ENCODE measurements around the gene NOC4L.

Gene NOC4L

GRCh38 chr12:132125736-132126135, 18.5 kb upstream of the NOC4L start:
- no peak for DNase-seq (ENCODE audit: extremely low read depth, insufficient read length)
- H3K4me3 ChIP-seq (replicated peaks; ENCODE audit: low read depth, low read length): no peak overlapping the region
- no peaks in the 10 kb centered on the region for H3K27me3 ChIP-seq (replicated peaks; ENCODE audit: control insufficient read depth, insufficient read depth, low read length)
- peaks cover 18% of the 10 kb centered on the region for H3K36me3 ChIP-seq (ENCODE audit: control insufficient read depth, insufficient read depth, low read length)
- TF ChIP-seq CTCF (IDR thresholded peaks at IDR 0.05; ENCODE audit: insufficient read depth, low read length, poor library complexity, severe bottlenecking): no peak

- no peak for TF ChIP-seq CTCF (IDR thresholded peaks at IDR 0.05; ENCODE audit: insufficient read depth, low read length, poor library complexity, severe bottlenecking)
Measured at GRCh38 chr12:132127041-132127440, 17.2 kb upstream of the NOC4L start.

DNA sequence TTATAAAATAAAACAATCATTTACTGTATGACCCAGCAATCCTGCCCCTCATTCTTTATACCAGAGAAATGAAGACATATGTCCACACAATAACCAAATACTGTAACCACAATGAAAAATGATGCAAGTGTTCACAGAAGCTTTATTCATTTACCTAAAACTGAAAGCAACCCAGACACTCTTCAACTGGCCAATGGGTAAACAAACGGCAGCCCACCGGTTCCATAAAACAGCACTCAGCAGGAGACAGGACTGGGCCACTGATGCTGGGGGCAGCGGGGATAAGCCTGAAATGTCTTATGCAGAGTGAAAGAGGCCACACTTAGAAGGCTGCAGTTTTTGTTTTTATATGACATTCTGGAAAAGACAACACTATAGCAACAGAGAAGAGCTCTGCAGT, 15.2 kb upstream of the NOC4L start:
- H3K27me3 ChIP-seq (replicated peaks; ENCODE audit: control insufficient read depth, insufficient read depth, low read length): no peaks in the 10 kb centered on the region
- H3K36me3 ChIP-seq (ENCODE audit: control insufficient read depth, insufficient read depth, low read length): peaks cover 16% of the 10 kb centered on the region
- TF ChIP-seq CTCF (IDR thresholded peaks at IDR 0.05; ENCODE audit: insufficient read depth, low read length, poor library complexity, severe bottlenecking): no peak
- H3K4me3 ChIP-seq (replicated peaks; ENCODE audit: low read depth, low read length): no peak overlapping the region
- DNase-seq (ENCODE audit: extremely low read depth, insufficient read length): no peak

More at GRCh38 chr12:132127041-132127440, 17.2 kb upstream of the NOC4L start:
- no peak overlapping the region for H3K4me3 ChIP-seq (replicated peaks; ENCODE audit: low read depth, low read length)
- peaks cover 16% of the 10 kb centered on the region for H3K36me3 ChIP-seq (ENCODE audit: control insufficient read depth, insufficient read depth, low read length)
- H3K27me3 ChIP-seq (replicated peaks; ENCODE audit: control insufficient read depth, insufficient read depth, low read length): no peaks in the 10 kb centered on the region
- DNase-seq (ENCODE audit: extremely low read depth, insufficient read length): no peak

DNA sequence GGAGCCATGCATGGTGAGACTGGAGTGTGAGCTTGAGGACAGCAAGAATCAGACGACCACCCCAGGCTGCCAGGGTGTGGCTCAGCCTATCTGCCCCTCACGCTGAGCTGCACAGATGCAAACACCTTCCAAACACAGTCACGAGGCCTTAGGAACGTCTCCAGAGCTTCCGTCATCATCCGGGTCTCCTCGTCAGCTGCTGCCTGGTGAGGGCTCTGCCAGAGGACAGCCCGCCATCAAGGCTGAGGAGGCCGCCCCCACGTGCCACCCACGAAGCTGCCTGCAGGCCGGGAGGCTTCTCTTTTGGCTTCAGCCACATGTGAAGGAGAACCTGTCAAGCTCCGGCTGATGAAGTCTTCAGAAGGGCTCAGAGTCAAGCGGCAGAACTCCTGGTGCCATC, 13.6 kb upstream of the NOC4L start:
- TF ChIP-seq CTCF (IDR thresholded peaks at IDR 0.05; ENCODE audit: insufficient read depth, low read length, poor library complexity, severe bottlenecking): no peak
- peaks cover 15% of the 10 kb centered on the region for H3K36me3 ChIP-seq (ENCODE audit: control insufficient read depth, insufficient read depth, low read length)
- H3K27me3 ChIP-seq (replicated peaks; ENCODE audit: control insufficient read depth, insufficient read depth, low read length): no peaks in the 10 kb centered on the region
- DNase-seq (ENCODE audit: extremely low read depth, insufficient read length): no peak
- H3K4me3 ChIP-seq (replicated peaks; ENCODE audit: low read depth, low read length): no peak overlapping the region

DNA sequence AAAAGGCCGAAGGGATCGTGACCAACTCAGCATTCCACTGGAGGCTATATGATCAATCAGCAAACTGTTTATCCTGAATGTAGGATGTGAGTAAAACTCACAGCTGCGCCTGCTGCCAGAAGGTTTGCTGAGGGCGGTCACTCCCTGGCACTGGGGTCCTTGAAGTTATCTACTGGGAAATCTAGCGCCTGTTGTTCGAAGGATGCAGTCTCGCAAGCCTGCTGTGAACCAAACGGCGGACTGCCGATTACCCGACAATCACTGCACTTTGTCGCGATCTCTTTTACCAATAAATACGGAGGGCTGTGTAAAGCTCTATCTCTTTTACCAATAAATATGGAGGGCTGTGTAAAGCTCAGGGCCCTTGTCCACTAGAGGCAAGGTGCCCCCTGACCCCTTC, 13.0 kb upstream of the NOC4L start:
- no peaks in the 10 kb centered on the region for H3K27me3 ChIP-seq (replicated peaks; ENCODE audit: control insufficient read depth, insufficient read depth, low read length)
- DNase-seq (ENCODE audit: extremely low read depth, insufficient read length): no peak
- no peak for TF ChIP-seq CTCF (IDR thresholded peaks at IDR 0.05; ENCODE audit: insufficient read depth, low read length, poor library complexity, severe bottlenecking)
- H3K36me3 ChIP-seq (ENCODE audit: control insufficient read depth, insufficient read depth, low read length): peaks cover 13% of the 10 kb centered on the region
- no peak overlapping the region for H3K4me3 ChIP-seq (replicated peaks; ENCODE audit: low read depth, low read length)

DNA sequence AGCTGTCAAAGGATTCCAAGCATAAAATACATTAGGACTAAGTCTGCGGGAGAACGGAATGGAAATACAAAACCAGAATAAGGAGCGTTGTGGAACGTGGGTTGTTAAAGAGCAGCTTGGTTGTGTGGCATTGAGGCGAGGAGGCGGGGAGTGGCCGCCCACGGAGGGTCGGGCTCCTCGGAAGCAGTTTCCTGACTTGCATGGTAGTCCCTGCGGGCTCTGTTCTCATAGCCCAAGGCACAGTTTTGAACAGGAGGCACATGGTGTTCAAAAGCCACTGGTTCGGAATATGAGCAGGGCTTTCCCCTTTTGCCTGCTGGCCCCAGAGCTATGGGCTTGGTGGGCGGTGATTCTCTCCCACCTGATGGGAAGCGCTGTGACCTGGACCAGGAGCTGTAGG, 12.3 kb upstream of the NOC4L start:
- Histone ChIP-seq H3K4me3 (replicated peaks; ENCODE audit: low read depth, low read length) (no peak overlapping the region), H3K36me3 (ENCODE audit: control insufficient read depth, insufficient read depth, low read length) (peaks cover 6% of the 10 kb centered on the region), H3K27me3 (replicated peaks; ENCODE audit: control insufficient read depth, insufficient read depth, low read length) (no peaks in the 10 kb centered on the region)
- DNase-seq (ENCODE audit: extremely low read depth, insufficient read length): no peak
- no peak for TF ChIP-seq CTCF (IDR thresholded peaks at IDR 0.05; ENCODE audit: insufficient read depth, low read length, poor library complexity, severe bottlenecking)
